Pancreas (tissue), 10 donors: ENCODE data around the gene ATAT1. TPM values are rescaled to one million over a fixed set of nuclear protein-coding genes. Genes with fewer than 3 reads are reported as not detected.
A peak's percentile ranks its signal among the peaks of the same experiment; 100 is the strongest.

ENCODE experiments used
- ATAC-seq, 4 donors: fragments of 200-7000 bp; cut with Tn5 transposase; one replicate each; pipeline versions ENCODE4 v1.8.0 to v1.9.1; 2020; ENCODE audit warnings: mild to moderate bottlenecking in 4 of 4, moderate library complexity in 4 of 4
- DNase-seq, 6 donors: peaks; one replicate each; pipeline ENCODE4 v3.0.0-alpha.2; 2020
- FAIRE-seq: peaks from 2 replicates; lab custom pipeline; 2012; peaks lifted over from hg19 to GRCh38; lab: Jason Lieb, UNC
- H3K27ac ChIP-seq, 4 donors: fragments of 200-600 bp; sonication (generic); 1 replicate in 3 of 4; 2 replicates in 1 of 4; pipeline versions ENCODE4 v1.5.0 to v1.8.0; 2020
- H3K27me3 ChIP-seq, 4 donors: fragments of 200-600 bp; one replicate each; pipeline ENCODE4 v1.8.0; 2021
- H3K36me3 ChIP-seq, 3 donors: fragments of 200-600 bp; sonication (generic) in 1 of 3; one replicate each; pipeline versions ENCODE4 v1.5.0 to v1.8.0; 2020 to 2021
- H3K4me1 ChIP-seq, 3 donors: fragments of 200-600 bp; one replicate each; pipeline ENCODE4 v1.8.0; 2021
- H3K4me3 ChIP-seq, 4 donors: fragments of 200-600 bp; sonication (generic) in 2 of 4; one replicate each; pipeline versions ENCODE4 v1.5.0 to v1.8.0; 2020 to 2021
- H3K9me3 ChIP-seq, 4 donors: fragments of 200-600 bp; one replicate each; pipeline ENCODE4 v1.8.0; 2021
- WGBS, 2 donors: extraction: QIAGEN DNeasy Blood & Tissue Kit; methylation state at CpG; one replicate each; pipeline ENCODE4 v1.1.7; 2013; 5-methylcytosine and 5-hydroxymethylcytosine counted together
- intact Hi-C, 3 donors: fragments of 100-400 bp; cut with DNase I; formaldehyde crosslinking; loops; one replicate each; pipeline versions ENCODE4 v1.11.1 to v1.14.2; 2022
- polyA plus RNA-seq, 2 donors: library from polyadenylated mRNA; stranded (reverse); fragments of 200-250 nt; gene quantifications; one replicate each; pipeline ENCODE4 v1.2.3, GENCODE V29; 2013
- total RNA-seq, 6 donors: library from RNA; stranded (reverse); fragmentation: NEBNext Ultra II Directional in 4 of 6; extraction: Animal tissue kit (Norgen Biotek cat#: 25700) in 4 of 6; gene quantifications; one replicate each; pipeline versions ENCODE4 v1.2.1 to v1.2.4, GENCODE V29; 2021 to 2023
- TF ChIP-seq, protein P1 (sequence below), 4 donors: fragments of 200-600 bp; sonication (generic) in 3 of 4; IDR thresholded peaks; one replicate each; pipeline versions ENCODE4 v1.5.0 to v1.8.0; 2021; ENCODE audit warnings: antibody characterized with exemption in 4 of 4
- donor health status: healthy with polysubstance abuse.
- donor health status: DM: no; HTN: no; CAD: no; lungs with moderate emphysema.
- donor health status: DM: no; HTN: no; CAD: no.
- donor health status: control.
- donor health status: control.
- donor health status: Bipolar disorder and iron deficiency.
- donor health status: DM: yes; HTN: yes; CAD: no.
- donor health status: DM: no; HTN: no; CAD: no.
- donor health status: DM: no; HTN: no; CAD: no.
- donor health status: DM: yes; HTN: yes; CAD: no.

Gene ATAT1
- total and polyA plus RNA-seq, 8 donors = 2.1 to 9.1 (median 3.6) TPM

DNA sequence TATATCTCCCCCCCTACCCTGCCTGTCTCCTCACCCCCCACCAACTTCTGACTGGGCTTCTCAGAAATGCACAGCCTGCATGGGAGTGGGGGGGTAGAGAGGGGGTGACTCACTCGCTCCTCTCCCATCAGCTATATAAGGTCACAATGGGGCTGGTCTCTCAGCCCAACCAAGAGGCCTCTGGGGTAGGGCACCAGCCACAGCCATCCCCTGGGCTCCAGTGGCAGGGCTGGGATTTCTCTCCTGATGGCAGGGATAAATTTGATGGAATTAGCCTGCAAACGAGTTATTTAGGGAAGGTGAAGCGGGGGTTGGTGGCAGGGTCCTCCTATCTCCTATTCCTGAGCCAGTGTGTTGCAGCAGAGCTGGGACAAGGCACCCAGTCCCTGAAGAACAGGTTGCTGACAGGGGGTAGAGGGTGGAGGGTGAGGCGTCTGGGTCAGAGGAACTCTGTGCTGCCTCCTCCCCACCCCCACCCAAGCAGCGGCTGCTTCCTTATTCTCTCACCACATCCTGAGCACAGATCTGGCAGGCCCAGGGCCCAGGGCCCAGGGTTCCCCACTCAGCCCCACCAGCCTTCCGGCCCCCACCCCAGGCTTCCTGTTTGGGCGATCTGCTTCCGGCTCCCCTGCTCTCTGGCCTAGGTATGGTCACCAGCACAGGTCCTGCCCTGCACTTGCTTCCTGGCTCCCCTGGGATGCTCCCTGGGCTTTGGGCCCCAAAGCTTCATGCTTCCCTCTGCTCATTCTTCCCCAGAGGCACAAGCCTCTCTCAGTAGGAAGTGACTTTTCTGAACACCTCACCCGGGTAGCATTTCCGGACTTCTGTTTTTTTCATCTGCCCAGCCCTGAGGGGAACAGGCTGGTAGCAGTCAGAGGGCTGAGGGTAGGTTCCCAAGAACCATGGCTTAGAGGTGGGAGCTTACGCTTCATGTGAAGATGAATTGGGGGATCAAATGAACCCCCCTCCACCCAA is 55.8 kb downstream of the ATAT1 start:
- H3K27me3 ChIP-seq = no peaks in the 10 kb centered on the region
- FAIRE-seq (no peak), ATAC-seq (peak in 3 of 4 donors; percentile 11 to 30 (median 11)), DNase-seq (peak in 5 of 6 donors; percentile 45 to 75 (median 66))
- H3K27ac ChIP-seq = peak overlapping the region; percentile 34 to 93 (median 64)
- no peaks in the 10 kb centered on the region for H3K36me3 ChIP-seq
- no peaks in the 10 kb centered on the region for H3K4me1 ChIP-seq
- no peaks in the 10 kb centered on the region for H3K9me3 ChIP-seq
- peak overlapping the region in 3 of 4 donors; percentile 18 to 78 (median 65) for H3K4me3 ChIP-seq
- TF ChIP-seq, protein P1, sequence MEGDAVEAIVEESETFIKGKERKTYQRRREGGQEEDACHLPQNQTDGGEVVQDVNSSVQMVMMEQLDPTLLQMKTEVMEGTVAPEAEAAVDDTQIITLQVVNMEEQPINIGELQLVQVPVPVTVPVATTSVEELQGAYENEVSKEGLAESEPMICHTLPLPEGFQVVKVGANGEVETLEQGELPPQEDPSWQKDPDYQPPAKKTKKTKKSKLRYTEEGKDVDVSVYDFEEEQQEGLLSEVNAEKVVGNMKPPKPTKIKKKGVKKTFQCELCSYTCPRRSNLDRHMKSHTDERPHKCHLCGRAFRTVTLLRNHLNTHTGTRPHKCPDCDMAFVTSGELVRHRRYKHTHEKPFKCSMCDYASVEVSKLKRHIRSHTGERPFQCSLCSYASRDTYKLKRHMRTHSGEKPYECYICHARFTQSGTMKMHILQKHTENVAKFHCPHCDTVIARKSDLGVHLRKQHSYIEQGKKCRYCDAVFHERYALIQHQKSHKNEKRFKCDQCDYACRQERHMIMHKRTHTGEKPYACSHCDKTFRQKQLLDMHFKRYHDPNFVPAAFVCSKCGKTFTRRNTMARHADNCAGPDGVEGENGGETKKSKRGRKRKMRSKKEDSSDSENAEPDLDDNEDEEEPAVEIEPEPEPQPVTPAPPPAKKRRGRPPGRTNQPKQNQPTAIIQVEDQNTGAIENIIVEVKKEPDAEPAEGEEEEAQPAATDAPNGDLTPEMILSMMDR (IDR thresholded peaks at IDR 0.05) = no peak
- intact Hi-C loops = loop anchor here in 2 of 3 donors (5.0 kb wide), 2 partner anchors 40 to 45 kb away; partner anchors contain the start of gene TUBB (in 1 of the 2)
- 47 to 51% methylated on average over 10 to 11 of the region's 11 CpGs for WGBS, 2 donors

DNA sequence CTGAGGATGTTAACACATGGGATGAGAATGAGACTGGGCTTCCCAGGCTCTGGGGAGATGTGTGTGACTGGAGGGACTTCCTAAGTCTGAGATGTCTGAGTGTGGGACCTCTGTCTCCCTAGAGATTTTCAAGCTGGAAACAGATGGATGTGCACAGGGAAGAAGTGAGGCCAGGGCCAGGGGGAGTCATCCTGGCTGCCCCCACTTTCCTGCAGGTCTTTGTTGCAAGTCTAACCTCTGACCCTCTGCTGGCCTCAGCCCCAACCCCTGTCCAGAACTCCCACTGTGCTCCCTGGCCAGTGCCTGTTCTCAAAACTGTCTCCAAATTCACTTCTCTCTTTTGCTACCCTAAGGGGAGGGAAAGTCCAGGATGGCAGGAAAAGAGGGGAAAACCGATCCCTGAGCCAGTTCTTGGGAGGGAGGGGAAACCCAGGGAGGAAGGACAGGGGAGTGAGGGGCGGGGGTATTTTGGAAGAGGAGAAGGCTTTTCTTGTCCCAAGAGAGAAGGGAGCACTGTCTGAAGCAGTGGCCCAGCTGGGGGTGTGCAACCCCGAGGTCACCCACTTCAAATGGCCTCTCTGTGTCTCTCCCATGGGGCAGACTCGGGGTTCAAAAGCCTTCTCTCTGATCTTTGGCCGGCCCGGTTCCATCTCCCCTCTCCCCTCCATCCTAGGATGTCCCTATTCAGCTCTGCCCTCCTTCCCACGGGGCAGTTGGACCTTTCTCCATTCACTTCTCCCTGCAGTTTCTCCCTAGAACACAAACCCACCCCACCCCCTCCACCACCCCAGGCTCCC is 56.7 kb downstream of the ATAT1 start:
- H3K4me3 ChIP-seq = peak overlapping the region in 3 of 4 donors; percentile 18 to 78 (median 65)
- H3K9me3 ChIP-seq = no peaks in the 10 kb centered on the region
- ATAC-seq = no peak
- H3K36me3 ChIP-seq = no peaks in the 10 kb centered on the region
- no peaks in the 10 kb centered on the region for H3K27me3 ChIP-seq
- WGBS, 2 donors = 44 to 51% methylated on average over 7 of the region's 7 CpGs
- H3K27ac ChIP-seq = peak overlapping the region; percentile 1 to 93 (median 57)
- FAIRE-seq = no peak
- peak in 2 of 6 donors; percentile 9 to 37 for DNase-seq
- intact Hi-C loops = loop anchor here in 2 of 3 donors (5.0 kb wide), 2 partner anchors 39 to 44 kb away; partner anchors contain the start of gene TUBB (in 1 of the 2)
- no peaks in the 10 kb centered on the region for H3K4me1 ChIP-seq
- TF ChIP-seq, protein P1 (IDR thresholded peaks at IDR 0.05) = no peak

DNA sequence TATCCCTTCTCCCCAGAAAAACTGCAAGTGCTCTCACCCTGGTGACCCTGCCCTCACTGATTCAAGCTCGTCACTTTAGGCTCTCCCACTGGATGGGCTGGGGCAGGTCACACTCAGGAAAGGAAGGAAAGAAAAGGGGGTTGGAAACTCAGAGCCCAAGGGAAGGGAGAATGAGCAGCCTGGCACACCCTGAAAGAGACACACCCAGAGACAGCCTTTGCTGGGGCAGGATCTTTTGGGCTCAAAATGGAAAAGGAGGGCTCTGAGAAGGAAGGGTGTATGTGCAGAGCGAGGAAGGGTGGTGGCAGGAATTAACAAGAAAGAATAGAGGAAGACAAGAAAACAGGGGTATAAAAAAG is 57.3 kb downstream of the ATAT1 start:
- TF ChIP-seq, protein P1 (IDR thresholded peaks at IDR 0.05) = no peak
- peaks cover 0 to under 1% (median 0%) of the 10 kb centered on the region in 3 donors for H3K4me1 ChIP-seq
- 59 to 62% methylated on average over 2 of the region's 2 CpGs for WGBS, 2 donors
- intact Hi-C loops = loop anchor here in 2 of 3 donors (5.0 kb wide), 2 partner anchors 38 to 43 kb away; partner anchors contain the start of gene TUBB (in 1 of the 2)
- FAIRE-seq (no peak), DNase-seq (no peak), ATAC-seq (no peak)
- H3K36me3 ChIP-seq = no peaks in the 10 kb centered on the region
- H3K27ac ChIP-seq = peak overlapping the region in 2 of 4 donors; percentile 92 to 93
- no peaks in the 10 kb centered on the region for H3K27me3 ChIP-seq
- H3K9me3 ChIP-seq = no peaks in the 10 kb centered on the region
- peak overlapping the region in 3 of 4 donors; percentile 18 to 78 (median 65) for H3K4me3 ChIP-seq

DNA sequence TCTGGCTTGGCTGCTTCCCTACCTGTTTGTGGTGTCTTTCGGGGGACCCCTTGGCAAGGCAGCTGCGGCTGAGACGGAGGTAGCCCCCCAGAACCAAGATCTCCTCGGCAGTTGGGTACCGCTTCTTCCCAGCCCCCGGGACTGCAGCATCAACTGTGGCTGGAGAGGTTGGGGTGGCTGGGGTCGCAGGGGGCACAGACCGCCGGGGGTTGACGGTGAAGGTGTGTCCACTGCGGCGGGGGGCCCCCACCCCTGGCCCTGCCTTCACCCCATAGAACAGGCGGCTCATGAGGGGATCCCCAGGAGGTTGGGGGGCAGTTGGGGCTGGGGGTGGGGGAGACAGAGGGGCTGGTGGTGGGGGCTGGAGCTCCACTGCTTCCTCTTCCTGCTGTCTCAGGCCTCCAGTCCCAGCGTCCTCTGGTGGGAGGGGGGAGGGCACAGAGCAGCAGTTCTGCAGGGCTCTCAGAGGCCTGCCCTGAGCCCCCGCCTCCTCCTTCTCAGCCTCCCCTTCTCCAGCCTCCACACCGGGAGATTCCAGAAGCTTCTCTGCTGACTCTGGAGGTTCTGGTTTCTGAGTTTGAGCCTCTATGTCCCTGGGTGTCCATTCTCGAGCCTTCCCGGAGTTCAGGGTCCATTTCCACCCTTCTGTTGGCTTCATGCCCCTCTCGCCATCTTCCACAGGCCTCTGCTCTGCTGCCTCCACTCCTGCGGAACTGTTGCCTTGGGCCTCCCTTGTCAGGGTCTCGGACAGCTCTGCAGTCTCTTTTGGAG is 57.9 kb downstream of the ATAT1 start:
- Histone ChIP-seq H3K4me3 (peak overlapping the region; percentile 55 to 78 (median 70)), H3K27ac (peak overlapping the region in 3 of 4 donors; percentile 16 to 93 (median 92)), H3K9me3 (no peaks in the 10 kb centered on the region), H3K36me3 (no peaks in the 10 kb centered on the region), H3K27me3 (no peaks in the 10 kb centered on the region), H3K4me1 (peaks cover 0 to 3% (median under 1%) of the 10 kb centered on the region in 3 donors)
- no peak for FAIRE-seq
- TF ChIP-seq, protein P1 (IDR thresholded peaks at IDR 0.05) = no peak
- 67 to 68% methylated on average over 17 to 20 of the region's 21 CpGs for WGBS, 2 donors
- no peak for ATAC-seq
- intact Hi-C loops = loop anchor here in 2 of 3 donors (5.0 kb wide), 2 partner anchors 38 to 43 kb away; partner anchors contain the start of gene TUBB (in 1 of the 2)
- DNase-seq = peak in 2 of 6 donors; percentile 47 to 63
